Activated CD8-positive, alpha-beta memory T cell treated with anti-CD3 and anti-CD28 coated beads for 36 hours (primary cell): ENCODE data around the gene APOBEC4. TPM values are rescaled to one million over a fixed set of nuclear protein-coding genes. Genes with fewer than 3 reads are reported as not detected.

ENCODE experiments used
- total RNA-seq, 2 experiments: library from RNA; stranded (reverse); gene quantifications; one replicate each; pipeline ENCODE4 v1.2.3, GENCODE V29; 2021

Gene APOBEC4
- total RNA-seq, 2 experiments from 2014 or later = not detected

Other genes starting within 250 kb of the APOBEC4 start
- gene NMNAT2, start 234.9 kb downstream of the APOBEC4 start, total RNA-seq = not detected
- 10 to 100 TPM; 72.3 to 75.9 TPM for gene SMG7, start 180.8 kb downstream of the APOBEC4 start, total RNA-seq
- 1 to 10 TPM; 2.0 to 2.7 TPM for gene NCF2, start 62.9 kb downstream of the APOBEC4 start, total RNA-seq
- 100 to 1,000 TPM; 131 to 137 TPM for gene ARPC5, start 17.5 kb downstream of the APOBEC4 start, total RNA-seq
- 1 to 10 TPM; 1.6 to 2.0 TPM for gene RGL1, start 151.8 kb upstream of the APOBEC4 start, total RNA-seq